ENCODE results near the gene CARM1.

The CARM1 gene

DNA sequence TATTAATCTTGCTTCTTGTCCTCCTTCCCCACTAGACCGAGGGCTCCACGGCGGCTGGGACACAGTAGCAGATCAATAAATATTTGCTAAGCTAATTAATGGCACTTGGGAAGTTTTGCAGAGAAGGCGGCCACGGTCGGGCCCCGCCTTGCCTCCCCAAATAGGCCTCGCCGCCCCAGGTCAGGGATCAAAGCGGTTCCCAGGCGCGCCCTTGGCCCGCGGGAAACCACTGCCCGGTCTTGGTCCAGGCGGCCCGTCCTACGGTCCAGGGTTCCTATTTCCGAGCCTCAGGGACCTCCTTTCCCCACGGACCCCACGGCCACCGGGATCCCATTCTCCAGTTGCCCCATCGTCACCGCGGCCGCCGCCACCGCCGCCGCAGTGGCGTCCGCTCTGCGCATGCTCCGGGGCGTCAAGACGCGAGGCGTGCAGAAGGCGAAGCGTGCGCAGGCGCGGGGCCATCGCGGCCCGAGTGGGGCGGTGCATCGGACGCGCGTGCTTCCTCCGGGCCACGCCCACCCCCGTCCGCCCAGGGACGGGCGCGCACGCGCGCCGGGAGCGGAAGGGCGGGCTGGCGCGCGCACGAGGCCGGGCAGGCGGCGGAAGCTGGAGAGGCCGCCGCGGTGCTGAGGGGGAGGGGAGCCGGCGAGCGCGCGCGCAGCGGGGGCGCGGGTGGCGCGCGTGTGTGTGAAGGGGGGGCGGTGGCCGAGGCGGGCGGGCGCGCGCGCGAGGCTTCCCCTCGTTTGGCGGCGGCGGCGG is 89.1 kb downstream of the CARM1 start, which contains the start of gene SMARCA4:
SMARCA4 (plus strand) TSS at position 717 of the 759 bp plus-strand sequence. CDS start 23,122 bp downstream, outside the sequence.
- Histone ChIP-seq H3K4me1 (ENCODE audit: control insufficient read depth in 2 of 2, insufficient read depth in 2 of 2, low read length in 2 of 2) (peaks cover 10 to 11% of the 10 kb centered on the region in 2 donors), H3K27ac (ENCODE audit: low read depth in 2 of 2, low read length in 2 of 2) (peak within 1 kb of the TSS; percentile 79 to 90), H3K9ac (ENCODE audit: low read depth in 1 of 2, low read length in 2 of 2) (peak within 1 kb of the TSS; percentile 85 to 87), H3K27me3 (ENCODE audit: control insufficient read depth in 2 of 2, insufficient read depth in 2 of 2, low read length in 2 of 2) (no peaks in the 10 kb centered on the region), H3K36me3 (ENCODE audit: control insufficient read depth in 2 of 2, insufficient read depth in 2 of 2, low read length in 2 of 2) (no peaks in the 10 kb centered on the region), H3K9me3 (ENCODE audit: control insufficient read depth in 2 of 2, low read length in 2 of 2) (no peaks in the 10 kb centered on the region), H3K4me3 (ENCODE audit: low read length in 2 of 2) (peak within 1 kb of the TSS; percentile 74 to 91)

DNA sequence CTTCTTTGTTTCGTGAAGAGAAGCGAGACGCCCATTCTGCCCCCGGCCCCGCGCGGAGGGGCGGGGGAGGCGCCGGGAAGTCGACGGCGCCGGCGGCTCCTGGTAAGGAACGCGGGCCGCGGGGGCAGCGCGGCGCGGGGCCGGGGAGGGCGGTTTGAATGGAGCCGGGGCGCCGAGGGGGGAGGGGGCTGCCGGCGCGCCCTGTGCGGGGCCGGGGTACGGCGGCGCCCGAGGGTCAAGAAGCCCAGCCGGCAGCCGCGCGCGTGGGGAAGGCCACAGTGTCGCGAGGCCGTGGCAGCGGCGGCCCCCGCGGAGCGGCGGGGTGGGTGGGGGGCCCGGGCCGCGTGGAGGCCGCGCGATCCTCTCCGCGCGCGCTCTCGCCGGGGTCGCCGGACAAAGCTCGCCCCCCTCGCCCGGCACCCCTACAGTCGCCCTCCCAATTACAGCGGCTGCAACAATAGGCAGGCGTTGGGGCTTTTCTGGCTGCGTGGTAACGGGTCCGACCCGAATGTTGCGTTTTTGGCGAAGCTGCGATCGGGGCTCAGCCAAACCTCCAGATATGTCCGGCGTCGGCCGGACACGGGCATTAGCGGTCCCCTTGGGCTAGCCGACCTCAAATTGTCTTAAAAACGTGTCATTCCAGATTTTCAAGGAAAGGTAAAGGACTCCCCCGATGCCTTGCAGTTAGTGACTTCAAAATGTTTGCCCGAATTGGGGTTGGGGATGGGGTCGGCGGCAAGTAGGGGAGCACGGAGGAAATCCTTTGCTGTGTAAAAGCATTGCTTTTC is 89.9 kb downstream of the CARM1 start:
- Histone ChIP-seq H3K27ac (ENCODE audit: low read depth in 2 of 2, low read length in 2 of 2) (peak overlapping the region; percentile 62 to 82), H3K9me3 (ENCODE audit: control insufficient read depth in 2 of 2, low read length in 2 of 2) (no peaks in the 10 kb centered on the region)

DNA sequence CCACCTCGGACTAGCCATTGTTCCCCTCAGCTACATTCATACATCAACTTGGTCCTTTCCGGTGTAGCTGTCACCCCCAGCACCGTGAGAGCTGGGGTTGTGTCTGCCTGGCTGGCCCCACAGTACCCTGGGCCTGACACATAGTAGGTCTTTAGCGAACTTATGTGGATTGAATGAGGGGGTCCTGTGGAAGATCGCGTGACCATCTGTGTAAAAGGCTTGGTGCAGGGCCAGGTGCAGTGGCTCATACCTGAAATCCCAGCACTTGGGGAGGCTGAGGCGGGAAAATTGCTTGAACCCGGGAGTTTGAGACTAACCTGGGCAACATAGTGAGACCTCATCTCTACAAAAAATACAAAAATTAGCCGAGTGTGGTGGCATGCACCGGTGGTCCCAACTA is 91.5 kb downstream of the CARM1 start:
- no peak overlapping the region for H3K27ac ChIP-seq (ENCODE audit: low read depth in 2 of 2, low read length in 2 of 2)
- no peak overlapping the region for H3K4me3 ChIP-seq (ENCODE audit: low read length in 2 of 2)
- H3K9ac ChIP-seq (ENCODE audit: low read depth in 1 of 2, low read length in 2 of 2), result no peak overlapping the region
- H3K27me3 ChIP-seq (ENCODE audit: control insufficient read depth in 2 of 2, insufficient read depth in 2 of 2, low read length in 2 of 2), result no peaks in the 10 kb centered on the region
- peaks cover 10 to 11% of the 10 kb centered on the region in 2 donors for H3K4me1 ChIP-seq (ENCODE audit: control insufficient read depth in 2 of 2, insufficient read depth in 2 of 2, low read length in 2 of 2)
- H3K9me3 ChIP-seq (ENCODE audit: control insufficient read depth in 2 of 2, low read length in 2 of 2), result no peaks in the 10 kb centered on the region
- no peaks in the 10 kb centered on the region for H3K36me3 ChIP-seq (ENCODE audit: control insufficient read depth in 2 of 2, insufficient read depth in 2 of 2, low read length in 2 of 2)

More for the DNA sequence above, 89.9 kb downstream of the CARM1 start:
- Histone ChIP-seq H3K27me3 (ENCODE audit: control insufficient read depth in 2 of 2, insufficient read depth in 2 of 2, low read length in 2 of 2) (no peaks in the 10 kb centered on the region), H3K36me3 (ENCODE audit: control insufficient read depth in 2 of 2, insufficient read depth in 2 of 2, low read length in 2 of 2) (no peaks in the 10 kb centered on the region), H3K9ac (ENCODE audit: low read depth in 1 of 2, low read length in 2 of 2) (peak overlapping the region; percentile 69 to 72), H3K4me1 (ENCODE audit: control insufficient read depth in 2 of 2, insufficient read depth in 2 of 2, low read length in 2 of 2) (peaks cover 10 to 11% of the 10 kb centered on the region in 2 donors), H3K4me3 (ENCODE audit: low read length in 2 of 2) (peak overlapping the region; percentile 65 to 91)

DNA sequence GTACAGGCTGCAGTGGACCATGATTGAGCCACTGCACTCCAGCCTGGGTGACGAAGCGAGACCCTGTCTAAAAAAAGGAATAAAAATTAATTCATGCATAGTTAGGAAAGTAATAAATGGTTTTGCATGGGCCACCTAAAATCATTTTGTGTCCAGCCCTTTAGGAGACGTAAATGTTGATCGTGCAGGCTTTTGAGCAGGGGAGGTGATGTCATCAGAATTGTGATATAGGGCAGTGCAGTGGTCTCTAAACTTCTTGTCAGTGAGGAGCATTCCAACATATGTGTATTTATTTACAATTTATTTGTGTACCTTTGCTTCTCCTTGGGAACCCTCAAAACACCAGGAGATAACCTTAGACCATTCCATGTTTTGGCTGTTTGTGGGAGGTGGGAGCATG is 92.5 kb downstream of the CARM1 start:
- Histone ChIP-seq H3K36me3 (ENCODE audit: control insufficient read depth in 2 of 2, insufficient read depth in 2 of 2, low read length in 2 of 2) (no peaks in the 10 kb centered on the region), H3K27ac (ENCODE audit: low read depth in 2 of 2, low read length in 2 of 2) (no peak overlapping the region), H3K27me3 (ENCODE audit: control insufficient read depth in 2 of 2, insufficient read depth in 2 of 2, low read length in 2 of 2) (no peaks in the 10 kb centered on the region), H3K4me3 (ENCODE audit: low read length in 2 of 2) (no peak overlapping the region), H3K9ac (ENCODE audit: low read depth in 1 of 2, low read length in 2 of 2) (no peak overlapping the region), H3K4me1 (ENCODE audit: control insufficient read depth in 2 of 2, insufficient read depth in 2 of 2, low read length in 2 of 2) (peaks cover 14 to 20% of the 10 kb centered on the region in 2 donors), H3K9me3 (ENCODE audit: control insufficient read depth in 2 of 2, low read length in 2 of 2) (no peaks in the 10 kb centered on the region)

DNA sequence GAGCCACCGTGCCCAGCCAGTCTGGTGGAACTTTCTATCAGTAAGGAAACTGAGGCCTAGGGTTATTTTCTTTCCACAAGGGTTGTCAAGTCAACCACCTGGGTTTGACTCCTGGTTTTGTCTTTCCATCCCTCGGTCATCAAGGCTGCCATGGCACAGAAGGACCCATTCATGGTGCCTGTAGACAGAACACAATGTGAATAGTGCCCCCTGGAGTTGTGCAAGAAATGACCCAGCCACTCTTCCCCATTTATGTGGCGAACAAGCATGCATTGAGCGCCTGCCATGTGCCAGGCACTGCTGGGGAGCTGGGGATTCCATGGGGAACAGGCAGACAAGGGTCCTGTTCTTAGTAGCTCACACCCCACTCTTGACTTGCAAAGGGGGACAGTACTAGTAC is 93.5 kb downstream of the CARM1 start:
- no peak overlapping the region for H3K9ac ChIP-seq (ENCODE audit: low read depth in 1 of 2, low read length in 2 of 2)
- no peak overlapping the region for H3K4me3 ChIP-seq (ENCODE audit: low read length in 2 of 2)
- no peak overlapping the region for H3K27ac ChIP-seq (ENCODE audit: low read depth in 2 of 2, low read length in 2 of 2)
- H3K9me3 ChIP-seq (ENCODE audit: control insufficient read depth in 2 of 2, low read length in 2 of 2), result no peaks in the 10 kb centered on the region
- H3K4me1 ChIP-seq (ENCODE audit: control insufficient read depth in 2 of 2, insufficient read depth in 2 of 2, low read length in 2 of 2), result peaks cover 17 to 21% of the 10 kb centered on the region in 2 donors
- H3K36me3 ChIP-seq (ENCODE audit: control insufficient read depth in 2 of 2, insufficient read depth in 2 of 2, low read length in 2 of 2), result no peaks in the 10 kb centered on the region
- H3K27me3 ChIP-seq (ENCODE audit: control insufficient read depth in 2 of 2, insufficient read depth in 2 of 2, low read length in 2 of 2), result no peaks in the 10 kb centered on the region

DNA sequence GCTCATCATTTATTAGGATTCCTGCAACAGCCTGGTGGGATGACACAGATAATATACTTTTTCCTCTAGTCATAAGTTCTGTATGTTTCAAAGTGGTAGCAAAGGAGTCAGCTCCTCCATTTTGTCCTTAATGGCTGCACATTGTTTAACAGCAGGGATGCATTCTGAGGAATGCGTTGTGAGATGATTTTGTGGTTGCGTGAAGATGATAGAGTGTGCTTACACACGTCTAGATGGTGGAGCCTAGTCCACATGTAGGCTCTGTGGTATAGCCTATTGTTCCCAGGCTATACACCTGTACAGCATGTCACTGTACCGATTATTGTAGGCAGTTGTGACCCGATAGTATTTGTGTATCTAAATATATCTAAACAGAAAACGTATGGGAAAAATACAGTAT is 94.0 kb downstream of the CARM1 start:
- Histone ChIP-seq H3K9ac (ENCODE audit: low read depth in 1 of 2, low read length in 2 of 2) (no peak overlapping the region), H3K9me3 (ENCODE audit: control insufficient read depth in 2 of 2, low read length in 2 of 2) (no peaks in the 10 kb centered on the region), H3K27me3 (ENCODE audit: control insufficient read depth in 2 of 2, insufficient read depth in 2 of 2, low read length in 2 of 2) (no peaks in the 10 kb centered on the region), H3K27ac (ENCODE audit: low read depth in 2 of 2, low read length in 2 of 2) (no peak overlapping the region), H3K4me1 (ENCODE audit: control insufficient read depth in 2 of 2, insufficient read depth in 2 of 2, low read length in 2 of 2) (peaks cover 17 to 21% of the 10 kb centered on the region in 2 donors), H3K4me3 (ENCODE audit: low read length in 2 of 2) (no peak overlapping the region), H3K36me3 (ENCODE audit: control insufficient read depth in 2 of 2, insufficient read depth in 2 of 2, low read length in 2 of 2) (no peaks in the 10 kb centered on the region)

DNA sequence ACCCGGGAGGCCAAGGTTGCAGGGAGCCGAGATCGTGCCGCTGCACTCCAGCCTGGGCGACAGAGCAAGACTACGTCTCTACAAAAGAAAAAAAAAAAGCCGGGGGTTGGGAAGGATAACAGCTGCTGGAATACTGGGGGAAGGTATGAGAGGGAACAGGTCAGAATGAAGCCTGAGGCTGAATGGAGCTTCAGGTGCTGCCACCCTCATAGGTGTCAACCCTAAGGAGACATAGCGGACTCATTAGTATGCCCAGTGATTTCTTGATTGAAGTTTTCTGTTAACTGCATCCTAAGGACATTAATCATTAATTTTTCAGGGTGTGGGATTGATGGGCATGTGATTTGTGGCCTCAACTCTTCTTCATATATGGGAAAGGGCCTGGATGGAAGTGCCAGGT is 95.5 kb downstream of the CARM1 start:
- Histone ChIP-seq H3K27me3 (ENCODE audit: control insufficient read depth in 2 of 2, insufficient read depth in 2 of 2, low read length in 2 of 2) (no peaks in the 10 kb centered on the region), H3K27ac (ENCODE audit: low read depth in 2 of 2, low read length in 2 of 2) (no peak overlapping the region), H3K9ac (ENCODE audit: low read depth in 1 of 2, low read length in 2 of 2) (no peak overlapping the region), H3K4me1 (ENCODE audit: control insufficient read depth in 2 of 2, insufficient read depth in 2 of 2, low read length in 2 of 2) (peaks cover 16 to 21% of the 10 kb centered on the region in 2 donors), H3K4me3 (ENCODE audit: low read length in 2 of 2) (no peak overlapping the region), H3K36me3 (ENCODE audit: control insufficient read depth in 2 of 2, insufficient read depth in 2 of 2, low read length in 2 of 2) (no peaks in the 10 kb centered on the region), H3K9me3 (ENCODE audit: control insufficient read depth in 2 of 2, low read length in 2 of 2) (no peaks in the 10 kb centered on the region)

DNA sequence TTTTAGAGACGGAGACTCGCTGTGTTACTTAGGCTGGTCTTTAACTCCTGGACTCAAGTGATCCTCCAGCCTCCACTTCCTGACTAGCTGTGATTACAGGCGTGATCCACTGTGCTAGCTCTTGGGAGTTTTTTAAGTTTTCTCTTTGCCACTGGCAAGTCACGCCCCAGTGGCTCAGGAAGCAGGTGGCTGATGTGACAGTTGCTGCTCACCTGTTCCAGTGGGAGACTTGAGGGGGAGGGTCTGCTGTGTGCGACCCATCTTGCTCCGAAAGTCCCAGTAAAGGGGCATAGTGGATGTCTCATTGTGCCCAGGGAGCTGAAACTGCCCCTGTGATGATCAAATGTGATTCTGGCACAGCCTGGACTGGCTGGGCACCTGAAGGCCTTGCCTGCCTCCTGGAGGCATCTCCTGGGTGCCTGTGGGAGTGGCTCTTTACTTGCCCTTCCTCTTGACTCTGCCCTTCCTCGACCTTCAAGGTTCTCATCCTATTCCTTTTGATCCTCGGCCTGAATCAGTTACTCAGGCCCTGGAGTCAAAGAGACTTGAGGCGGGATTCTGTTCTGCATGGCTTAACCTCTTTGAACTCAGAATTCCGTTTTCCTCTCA is 97.3 kb downstream of the CARM1 start:
- Histone ChIP-seq H3K9ac (ENCODE audit: low read depth in 1 of 2, low read length in 2 of 2) (peak overlapping the region; percentile 4 to 32), H3K36me3 (ENCODE audit: control insufficient read depth in 2 of 2, insufficient read depth in 2 of 2, low read length in 2 of 2) (no peaks in the 10 kb centered on the region), H3K27ac (ENCODE audit: low read depth in 2 of 2, low read length in 2 of 2) (peak overlapping the region; percentile 61 to 65), H3K9me3 (ENCODE audit: control insufficient read depth in 2 of 2, low read length in 2 of 2) (no peaks in the 10 kb centered on the region), H3K27me3 (ENCODE audit: control insufficient read depth in 2 of 2, insufficient read depth in 2 of 2, low read length in 2 of 2) (no peaks in the 10 kb centered on the region), H3K4me1 (ENCODE audit: control insufficient read depth in 2 of 2, insufficient read depth in 2 of 2, low read length in 2 of 2) (peaks cover 7 to 12% of the 10 kb centered on the region in 2 donors), H3K4me3 (ENCODE audit: low read length in 2 of 2) (peak overlapping the region in 1 of 2 donors; percentile 26)

DNA sequence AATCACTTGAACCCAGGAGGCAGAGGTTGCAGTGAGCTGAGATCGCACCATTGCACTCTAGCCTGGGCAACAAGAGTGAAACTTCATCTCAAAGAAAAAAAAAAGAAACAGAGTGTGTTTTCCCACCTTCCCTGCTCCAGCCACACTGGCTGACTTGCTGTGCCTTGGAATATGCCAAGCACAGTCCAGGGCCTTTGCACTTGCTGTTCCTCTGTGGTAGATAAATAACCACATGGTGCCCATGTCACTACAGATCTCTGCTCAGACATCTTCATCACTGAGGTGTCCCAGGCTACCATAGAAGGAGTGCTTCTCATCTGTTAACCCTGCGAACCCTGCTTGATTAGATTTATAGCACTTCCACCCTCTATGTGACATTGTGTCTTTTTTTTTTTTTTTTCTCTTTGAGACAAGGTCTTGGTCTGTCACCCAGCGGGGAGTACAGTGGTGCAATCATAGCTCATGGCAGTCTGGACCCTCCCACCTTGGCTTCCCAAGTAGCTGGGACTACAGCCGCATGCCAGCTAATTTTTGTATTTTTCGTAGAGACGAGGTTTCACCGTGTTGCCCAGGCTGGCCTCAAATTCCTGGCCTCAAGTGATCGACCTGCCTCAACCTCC is 99.9 kb downstream of the CARM1 start:
- Histone ChIP-seq H3K27me3 (ENCODE audit: control insufficient read depth in 2 of 2, insufficient read depth in 2 of 2, low read length in 2 of 2) (no peaks in the 10 kb centered on the region), H3K4me3 (ENCODE audit: low read length in 2 of 2) (no peak overlapping the region), H3K9ac (ENCODE audit: low read depth in 1 of 2, low read length in 2 of 2) (no peak overlapping the region), H3K27ac (ENCODE audit: low read depth in 2 of 2, low read length in 2 of 2) (no peak overlapping the region), H3K9me3 (ENCODE audit: control insufficient read depth in 2 of 2, low read length in 2 of 2) (no peaks in the 10 kb centered on the region), H3K36me3 (ENCODE audit: control insufficient read depth in 2 of 2, insufficient read depth in 2 of 2, low read length in 2 of 2) (no peaks in the 10 kb centered on the region), H3K4me1 (ENCODE audit: control insufficient read depth in 2 of 2, insufficient read depth in 2 of 2, low read length in 2 of 2) (peaks cover 15 to 22% of the 10 kb centered on the region in 2 donors)
